Kidney (tissue), 14 donors: ENCODE data around the gene SGCA. TPM values are rescaled to one million over a fixed set of nuclear protein-coding genes. Genes with fewer than 3 reads are reported as not detected.

ENCODE experiments used
- DNase-seq, 5 donors: peaks; one replicate each; pipeline ENCODE4 v3.0.0-alpha.2; 2013 to 2020
- FAIRE-seq: peaks from 2 replicates; lab custom pipeline; 2012; peaks lifted over from hg19 to GRCh38; lab: Jason Lieb, UNC
- H3K27ac ChIP-seq, 2 donors: one replicate each; pipeline ENCODE4 v1.7.0; 2013; ENCODE audit warnings: low read depth in 2 of 2, low read length in 2 of 2, inconsistent platforms in 1 of 2
- H3K27me3 ChIP-seq: one replicate; pipeline ENCODE4 v1.7.1; 2013; ENCODE audit warnings: low read length, inconsistent platforms; ENCODE audit not compliant: control insufficient read depth, insufficient read depth
- H3K36me3 ChIP-seq, 3 donors: one replicate each; pipeline versions ENCODE4 v1.7.0 to v1.7.1; 2013; ENCODE audit warnings: low read length in 3 of 3, control low read depth in 1 of 3, inconsistent platforms in 1 of 3; ENCODE audit not compliant: insufficient read depth in 3 of 3, control insufficient read depth in 2 of 3
- H3K4me1 ChIP-seq, 3 donors: one replicate each; pipeline versions ENCODE4 v1.7.0 to v1.7.1; 2013; ENCODE audit warnings: low read length in 3 of 3, inconsistent platforms in 1 of 3, low read depth in 1 of 3; ENCODE audit not compliant: control insufficient read depth in 2 of 3, insufficient read depth in 2 of 3
- H3K4me3 ChIP-seq, 3 donors: one replicate each; pipeline versions ENCODE4 v1.7.0 to v1.8.1; 2013; ENCODE audit warnings: low read length in 3 of 3, control low read depth in 1 of 3, inconsistent platforms in 1 of 3
- H3K9ac ChIP-seq, 3 donors: one replicate each; pipeline versions ENCODE4 v1.7.0 to v1.7.1; 2013; ENCODE audit warnings: low read length in 3 of 3, control low read depth in 1 of 3, inconsistent platforms in 1 of 3
- H3K9me3 ChIP-seq, 3 donors: one replicate each; pipeline versions ENCODE4 v1.7.0 to v1.7.1; 2013; ENCODE audit warnings: low read length in 3 of 3, control low read depth in 1 of 3, inconsistent platforms in 1 of 3; ENCODE audit not compliant: control insufficient read depth in 2 of 3, insufficient read depth in 1 of 3
- intact Hi-C: fragments of 100-400 bp; cut with DNase I; formaldehyde crosslinking; loops from one replicate; pipeline ENCODE4 v1.11.1; 2022
- polyA plus RNA-seq: library from polyadenylated mRNA; stranded (reverse); fragments of 350-450 nt; fragmentation: Illumina TruSeq; extraction: RNeasy Lipid Tissue Mini Kit (QIAGEN cat#74804); gene quantifications from one replicate; pipeline ENCODE4 v1.2.3, GENCODE V29; 2014; ENCODE audit warnings: low read depth, low replicate concordance; ENCODE audit not compliant: insufficient read depth
- total RNA-seq: library from RNA; stranded (reverse); fragmentation: NEBNext Ultra II Directional; extraction: Animal tissue kit (Norgen Biotek cat#: 25700); gene quantifications from one replicate; pipeline ENCODE4 v1.2.1, GENCODE V29; 2021
- TF ChIP-seq, protein P1 (sequence below): IDR thresholded peaks from 3 replicates; pipeline ENCODE4 v1.5.1; 2012; ENCODE audit warnings: mild to moderate bottlenecking, moderate library complexity, borderline replicate concordance; ENCODE audit not compliant: insufficient read depth; ENCODE audit errors: extremely low read depth
- donor health status: control.
- donor health status: control.
- donor health status: control.
- donor health status: control.
- donor health status: control.
- donor health status: DM: yes; HTN: yes; CAD: no.
- donor health status: Normal renal cell carcinoma (clear cell type).

SGCA gene
- total and polyA plus RNA-seq, 2 donors from 2014 or later, result 4.2 to 5.5 TPM

DNA sequence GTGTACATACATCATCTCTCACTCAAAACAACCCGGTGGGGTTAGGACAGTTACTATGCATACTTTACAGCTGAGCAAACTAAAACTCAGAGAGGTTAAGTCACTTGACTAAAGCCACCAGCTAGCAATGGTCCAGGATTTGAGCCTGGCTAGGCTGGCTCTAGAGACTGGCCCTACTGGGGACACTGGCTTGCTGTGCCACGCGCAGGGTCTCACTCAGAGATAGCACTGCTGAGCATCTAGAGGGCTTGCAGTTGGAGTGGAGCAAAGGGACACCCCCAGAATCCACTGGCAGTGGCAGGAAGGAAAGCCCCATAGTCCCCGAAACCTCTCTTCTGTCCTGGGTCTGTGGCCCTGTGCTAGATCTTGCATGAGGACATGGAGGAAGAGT is 47.0 kb upstream of the SGCA start:
- peaks cover 0 to 7% (median 3%) of the 10 kb centered on the region in 3 donors for H3K4me1 ChIP-seq
- DNase-seq, result no peak
- H3K27ac ChIP-seq, result no peak overlapping the region
- no peaks in the 10 kb centered on the region for H3K27me3 ChIP-seq
- no peaks in the 10 kb centered on the region for H3K36me3 ChIP-seq
- no peak for FAIRE-seq
- no peak overlapping the region for H3K4me3 ChIP-seq
- no peaks in the 10 kb centered on the region for H3K9me3 ChIP-seq
- TF ChIP-seq, protein P1, sequence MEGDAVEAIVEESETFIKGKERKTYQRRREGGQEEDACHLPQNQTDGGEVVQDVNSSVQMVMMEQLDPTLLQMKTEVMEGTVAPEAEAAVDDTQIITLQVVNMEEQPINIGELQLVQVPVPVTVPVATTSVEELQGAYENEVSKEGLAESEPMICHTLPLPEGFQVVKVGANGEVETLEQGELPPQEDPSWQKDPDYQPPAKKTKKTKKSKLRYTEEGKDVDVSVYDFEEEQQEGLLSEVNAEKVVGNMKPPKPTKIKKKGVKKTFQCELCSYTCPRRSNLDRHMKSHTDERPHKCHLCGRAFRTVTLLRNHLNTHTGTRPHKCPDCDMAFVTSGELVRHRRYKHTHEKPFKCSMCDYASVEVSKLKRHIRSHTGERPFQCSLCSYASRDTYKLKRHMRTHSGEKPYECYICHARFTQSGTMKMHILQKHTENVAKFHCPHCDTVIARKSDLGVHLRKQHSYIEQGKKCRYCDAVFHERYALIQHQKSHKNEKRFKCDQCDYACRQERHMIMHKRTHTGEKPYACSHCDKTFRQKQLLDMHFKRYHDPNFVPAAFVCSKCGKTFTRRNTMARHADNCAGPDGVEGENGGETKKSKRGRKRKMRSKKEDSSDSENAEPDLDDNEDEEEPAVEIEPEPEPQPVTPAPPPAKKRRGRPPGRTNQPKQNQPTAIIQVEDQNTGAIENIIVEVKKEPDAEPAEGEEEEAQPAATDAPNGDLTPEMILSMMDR, result no peak
- intact Hi-C loops, result no loop called here
- H3K9ac ChIP-seq, result no peak overlapping the region

DNA sequence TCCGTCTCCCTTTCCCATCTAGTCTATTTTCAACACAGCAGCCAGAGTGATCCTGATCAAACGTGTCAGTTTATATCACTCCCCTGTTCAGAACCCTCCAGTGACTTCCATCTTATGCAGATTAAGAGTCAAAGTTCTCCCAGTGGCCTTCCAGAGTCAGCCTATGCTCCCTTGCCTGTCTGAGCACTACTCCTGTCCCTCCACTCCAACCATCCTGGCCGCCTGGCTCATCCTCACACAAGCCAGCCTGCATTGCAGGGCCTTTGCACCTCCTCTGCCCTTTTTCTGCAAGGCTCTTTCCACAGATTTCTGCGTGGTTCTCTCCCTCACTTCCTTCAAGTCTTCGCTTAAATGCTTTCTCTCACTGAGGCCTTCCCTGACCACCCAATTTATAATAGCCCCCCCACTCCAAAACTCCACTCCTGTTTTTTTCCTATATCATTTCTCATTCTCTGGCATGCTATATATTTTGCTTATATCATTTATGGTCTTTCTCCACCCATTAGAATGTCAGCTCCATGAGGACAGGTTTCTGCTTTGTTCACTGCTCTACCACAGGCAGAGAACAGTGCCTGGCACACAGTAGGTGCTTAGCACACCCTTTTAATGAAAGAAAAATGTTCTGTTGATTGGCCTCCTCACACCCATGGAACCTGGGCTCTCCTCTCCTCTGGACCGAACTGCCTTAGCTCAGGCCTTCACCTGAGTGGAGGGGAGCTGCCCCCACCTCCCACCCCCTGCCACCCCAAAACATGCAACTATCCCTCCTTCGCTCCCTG is 45.1 kb upstream of the SGCA start:
- no peak for FAIRE-seq
- TF ChIP-seq, protein P1, result no peak
- Histone ChIP-seq H3K4me1 (peaks cover 0 to 13% (median 3%) of the 10 kb centered on the region in 3 donors), H3K27me3 (no peaks in the 10 kb centered on the region), H3K27ac (no peak overlapping the region), H3K9me3 (no peaks in the 10 kb centered on the region), H3K9ac (no peak overlapping the region), H3K4me3 (no peak overlapping the region), H3K36me3 (no peaks in the 10 kb centered on the region)
- intact Hi-C loops, result no loop called here
- DNase-seq, result no peak

DNA sequence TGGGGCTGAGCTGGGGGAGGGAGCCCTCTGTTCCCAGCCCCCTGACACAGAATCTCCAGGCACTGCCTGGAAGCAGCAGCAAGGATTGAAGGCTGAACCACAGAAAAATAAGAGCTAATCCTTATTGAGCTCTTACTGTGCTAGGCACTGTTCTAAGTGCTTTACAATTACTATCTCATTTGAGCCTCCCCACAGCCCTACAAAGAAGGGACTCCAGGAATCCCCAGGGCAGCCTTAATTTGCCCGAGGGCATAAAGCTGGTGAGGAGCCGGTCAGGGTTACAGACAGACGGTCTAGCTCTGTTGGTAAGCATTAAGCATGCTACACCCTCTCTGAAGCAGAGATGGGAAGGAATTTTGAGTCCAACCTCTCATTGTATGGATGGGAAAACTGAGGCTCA is 42.9 kb upstream of the SGCA start:
- DNase-seq, result no peak

More for the DNA sequence above, 42.9 kb upstream of the SGCA start:
- Histone ChIP-seq H3K27me3 (no peaks in the 10 kb centered on the region), H3K4me3 (no peak overlapping the region), H3K36me3 (no peaks in the 10 kb centered on the region), H3K4me1 (peaks cover 0 to 17% (median 3%) of the 10 kb centered on the region in 3 donors), H3K9me3 (no peaks in the 10 kb centered on the region), H3K9ac (no peak overlapping the region), H3K27ac (peak overlapping the region in 1 of 2 donors; percentile 68)
- intact Hi-C loops, result no loop called here
- TF ChIP-seq, protein P1, result no peak
- no peak for FAIRE-seq
